K562 (cell line): ENCODE data around the gene SH3TC1. TPM values are rescaled to one million over a fixed set of nuclear protein-coding genes. Genes with fewer than 3 reads are reported as not detected.

Experiments used
- BCLAF1 ChIP-seq, 2 experiments: fragments of 450-650 bp in 1 of 2; IDR thresholded peaks; 2 replicates each; pipeline ENCODE4 v1.6.1; 2011 to 2017; ENCODE audit warnings: low read depth in 2 of 2, antibody characterized with exemption in 1 of 2, borderline replicate concordance in 1 of 2, low read length in 1 of 2, mild to moderate bottlenecking in 1 of 2, mixed read lengths in 1 of 2; ENCODE audit not compliant: control insufficient read depth in 1 of 2
- C11orf30 ChIP-seq: fragments of 450-650 bp; IDR thresholded peaks from 2 replicates; pipeline ENCODE4 v1.6.1; 2016; ENCODE audit warnings: low read depth, mild to moderate bottlenecking
- EP300 ChIP-seq: IDR thresholded peaks from 2 replicates; pipeline ENCODE4 v1.6.1; 2012; ENCODE audit warnings: low read length, improper control_type of control experiment
- MAFK ChIP-seq: IDR thresholded peaks from 2 replicates; pipeline ENCODE4 v1.6.1; 2011; ENCODE audit warnings: low read length, improper control_type of control experiment
- MAX ChIP-seq: sonication (generic); formaldehyde crosslinking; IDR thresholded peaks from 2 replicates; pipeline ENCODE4 v1.9.0; 2022; ENCODE audit warnings: mild to moderate bottlenecking, missing genetic modification reagents
- MBD1 ChIP-seq: fragments of 250-450 bp; sonication (Bioruptor Pico); IDR thresholded peaks from 2 replicates; pipeline ENCODE4 v1.8.0; 2022; ENCODE audit warnings: inconsistent platforms
- NFE2L1 ChIP-seq: fragments of 450-650 bp; IDR thresholded peaks from 2 replicates; pipeline ENCODE4 v1.6.1; 2016; ENCODE audit warnings: missing genetic modification characterization, low read depth, mild to moderate bottlenecking, missing compliant biosample characterization, moderate library complexity, borderline replicate concordance
- NONO ChIP-seq, 2 experiments: fragments of 200-400 bp in 1 of 2; fragments of 450-650 bp in 1 of 2; formaldehyde crosslinking in 1 of 2; IDR thresholded peaks; 2 replicates each; pipeline ENCODE4 v1.6.1; 2017; ENCODE audit warnings: low read depth in 2 of 2, mild to moderate bottlenecking in 2 of 2, moderate library complexity in 2 of 2, low read length in 1 of 2
- RAD51 ChIP-seq: fragments of 450-650 bp; IDR thresholded peaks from 2 replicates; pipeline ENCODE4 v1.7.1; 2016; ENCODE audit warnings: low read depth, mild to moderate bottlenecking, borderline replicate concordance
- SLC30A9 ChIP-seq: fragments of 250-450 bp; sonication (Bioruptor Pico); IDR thresholded peaks from 2 replicates; pipeline ENCODE4 v1.8.0; 2022; ENCODE audit warnings: mild to moderate bottlenecking, moderate library complexity
- SOX6 ChIP-seq: fragments of 450-650 bp; IDR thresholded peaks from 2 replicates; pipeline ENCODE4 v1.6.1; 2014; ENCODE audit warnings: mild to moderate bottlenecking
- USF1 ChIP-seq: sonication (generic); formaldehyde crosslinking; IDR thresholded peaks from 2 replicates; pipeline ENCODE4 v1.9.0; 2022; ENCODE audit warnings: mild to moderate bottlenecking, missing genetic modification reagents
- ZBTB2 ChIP-seq: fragments of 450-650 bp; IDR thresholded peaks from 2 replicates; pipeline ENCODE4 v1.6.1; 2016; ENCODE audit warnings: antibody characterized with exemption
- ZNF316 ChIP-seq: fragments of 450-650 bp; IDR thresholded peaks from 2 replicates; pipeline ENCODE4 v1.6.1; 2016
- ZNF644 ChIP-seq: fragments of 200-800 bp; sonication (Bioruptor generic); IDR thresholded peaks from 2 replicates; pipeline ENCODE4 v1.6.1; 2016; ENCODE audit warnings: low read depth, missing genetic modification characterization, missing compliant biosample characterization
- polyA plus RNA-seq, 8 experiments: library from polyadenylated mRNA; depleted of rRNA in 4 of 8; stranded (reverse) in 5 of 8; unstranded in 3 of 8; fragments of >200 nt; fragmentation: Nextera tagmentation in 2 of 8; fragmentation: Illumina TruSeq in 1 of 8; extraction: Ambion mirVana in 2 of 8; extraction: Trizol in 1 of 8; gene quantifications; 2 replicates each; pipeline versions ENCODE4 v1.2.1 to v1.2.3, GENCODE V29; 2011 to 2014; ENCODE audit warnings: inconsistent platforms in 1 of 8, missing spikeins in 1 of 8
- total RNA-seq, 7 experiments: library from RNA; depleted of rRNA in 6 of 7; stranded (reverse); fragments of >200 nt in 6 of 7; fragmentation: Illumina TruSeq in 2 of 7; extraction: Trizol in 2 of 7; gene quantifications; 2 replicates each; pipeline versions ENCODE4 v1.2.1 to v1.2.3, GENCODE V29; 2011 to 2021; ENCODE audit warnings: low replicate concordance in 1 of 7

Gene SH3TC1
- total and polyA plus RNA-seq, 9 of the 15 experiments (the other 6 are each of a cell fraction or from before 2014, with no cell fraction given), result 0.04 to 2.1 (median 0.48) TPM; not detected in 1

- no peak for TF ChIP-seq BCLAF1 (IDR thresholded peaks at IDR 0.05; ENCODE audit: borderline replicate concordance in 1 of 2, control insufficient read depth in 1 of 2, low read depth in 2 of 2, low read length in 1 of 2)
- no peak for TF ChIP-seq NONO (IDR thresholded peaks at IDR 0.05; ENCODE audit: low read depth in 2 of 2, low read length in 1 of 2)
- no peak for TF ChIP-seq MBD1 (CRISPR knock-in tag)
- peak; percentile 48; the same call in 1 of the 2 replicates for TF ChIP-seq MAX
- TF ChIP-seq NFE2L1 (tag), result peak; percentile 82
- peak; percentile 98 for TF ChIP-seq C11orf30
- peak; percentile 97 for TF ChIP-seq MAFK
- TF ChIP-seq USF1 (CRISPR knock-in tag), result peak; percentile 50
- no peak for TF ChIP-seq SLC30A9 (CRISPR knock-in tag)
- TF ChIP-seq ZNF316, result peak; percentile 98
- peak; percentile 31; the same call in 1 of the 2 replicates for TF ChIP-seq EP300
- no peak for TF ChIP-seq ZBTB2
- no peak for TF ChIP-seq RAD51
- no peak for TF ChIP-seq SOX6
- TF ChIP-seq ZNF644 (tag), result no peak
Observed at GRCh38 chr4:8228319-8229250, 29.5 kb downstream of the SH3TC1 start (continued).
